ENCODE results near the gene SLC10A6.

Gene SLC10A6

GRCh38 chr4:86848136-86848535 is 1.0 kb downstream of the SLC10A6 start:
- in situ Hi-C loops (cut with MboI; ENCODE audit: low pct_unique_long_range_greater_than_20kb, low sequenced_read_pairs, unreplicated experiment) = no loop called here
- DNase-seq (ENCODE audit: low spot score) = no peak
- no peak for TF ChIP-seq CTCF (IDR thresholded peaks at IDR 0.05; ENCODE audit: extremely low read depth, insufficient read depth, missing control alignments)

- TF ChIP-seq CTCF (IDR thresholded peaks at IDR 0.05; ENCODE audit: extremely low read depth, insufficient read depth, missing control alignments) = no peak
- in situ Hi-C loops (cut with MboI; ENCODE audit: low pct_unique_long_range_greater_than_20kb, low sequenced_read_pairs, unreplicated experiment) = no loop called here
- no peak for DNase-seq (ENCODE audit: low spot score)
Observed at GRCh38 chr4:86847571-86847970, 1.6 kb downstream of the SLC10A6 start.

- no peak for DNase-seq (ENCODE audit: low spot score)
- in situ Hi-C loops (cut with MboI; ENCODE audit: low pct_unique_long_range_greater_than_20kb, low sequenced_read_pairs, unreplicated experiment) = no loop called here
- no peak for TF ChIP-seq CTCF (IDR thresholded peaks at IDR 0.05; ENCODE audit: extremely low read depth, insufficient read depth, missing control alignments)
Observed at GRCh38 chr4:86846921-86847320, 2.3 kb downstream of the SLC10A6 start.

GRCh38 chr4:86845593-86845992 is 3.6 kb downstream of the SLC10A6 start:
- no peak for DNase-seq (ENCODE audit: low spot score)
- in situ Hi-C loops (cut with MboI; ENCODE audit: low pct_unique_long_range_greater_than_20kb, low sequenced_read_pairs, unreplicated experiment) = no loop called here
- TF ChIP-seq CTCF (IDR thresholded peaks at IDR 0.05; ENCODE audit: extremely low read depth, insufficient read depth, missing control alignments) = no peak

- DNase-seq (ENCODE audit: low spot score) = no peak
- in situ Hi-C loops (cut with MboI; ENCODE audit: low pct_unique_long_range_greater_than_20kb, low sequenced_read_pairs, unreplicated experiment) = no loop called here
- TF ChIP-seq CTCF (IDR thresholded peaks at IDR 0.05; ENCODE audit: extremely low read depth, insufficient read depth, missing control alignments) = no peak
Observed at GRCh38 chr4:86841309-86841708, 7.9 kb downstream of the SLC10A6 start.

- TF ChIP-seq CTCF (IDR thresholded peaks at IDR 0.05; ENCODE audit: extremely low read depth, insufficient read depth, missing control alignments) = no peak
- no peak for DNase-seq (ENCODE audit: low spot score)
- in situ Hi-C loops (cut with MboI; ENCODE audit: low pct_unique_long_range_greater_than_20kb, low sequenced_read_pairs, unreplicated experiment) = no loop called here
Observed at GRCh38 chr4:86840858-86841257, 8.3 kb downstream of the SLC10A6 start.
